HEK293T (cell line): ENCODE results near the gene ETFRF1.
A peak's percentile ranks its signal among the peaks of the same experiment; 100 is the strongest.

Experiments used
- ARNT ChIP-seq: fragments of 450-650 bp; IDR thresholded peaks from 2 replicates; pipeline ENCODE4 v1.6.1; 2017; ENCODE audit warnings: mild to moderate bottlenecking
- BHLHE40 ChIP-seq: fragments of 450-650 bp; IDR thresholded peaks from 2 replicates; pipeline ENCODE4 v1.6.1; 2016; ENCODE audit warnings: mild to moderate bottlenecking, moderate library complexity, borderline replicate concordance
- CTBP1 ChIP-seq: fragments of 450-650 bp; IDR thresholded peaks from 2 replicates; pipeline ENCODE4 v1.6.1; 2016; ENCODE audit warnings: borderline replicate concordance
- ELF4 ChIP-seq: fragments of 450-650 bp; IDR thresholded peaks from 2 replicates; pipeline ENCODE4 v1.6.1; 2017; ENCODE audit warnings: antibody characterized with exemption
- FOXK2 ChIP-seq: fragments of 450-650 bp; IDR thresholded peaks from 2 replicates; pipeline ENCODE4 v1.6.1; 2016; ENCODE audit warnings: mild to moderate bottlenecking
- FOXM1 ChIP-seq: fragments of 450-650 bp; IDR thresholded peaks from 2 replicates; pipeline ENCODE4 v1.6.1; 2017; ENCODE audit warnings: mild to moderate bottlenecking, borderline replicate concordance
- HDGF ChIP-seq: fragments of 450-650 bp; IDR thresholded peaks from 2 replicates; pipeline ENCODE4 v1.6.1; 2017; ENCODE audit warnings: antibody characterized with exemption, borderline replicate concordance
- L3MBTL2 ChIP-seq: fragments of 450-650 bp; conservative IDR thresholded peaks from 2 replicates; pipeline ENCODE4 v1.6.1; 2016; ENCODE audit warnings: mild to moderate bottlenecking
- NFRKB ChIP-seq: fragments of 450-650 bp; IDR thresholded peaks from 2 replicates; pipeline ENCODE4 v1.6.1; 2016; ENCODE audit warnings: mild to moderate bottlenecking, moderate library complexity
- SP1 ChIP-seq: fragments of 450-650 bp; IDR thresholded peaks from 2 replicates; pipeline ENCODE4 v1.6.1; 2017
- SUZ12 ChIP-seq: fragments of 450-650 bp; IDR thresholded peaks from 2 replicates; pipeline ENCODE4 v1.6.1; 2016; ENCODE audit warnings: mild to moderate bottlenecking
- ZNF384 ChIP-seq: fragments of 450-650 bp; IDR thresholded peaks from 2 replicates; pipeline ENCODE4 v1.6.1; 2016

- no peak for TF ChIP-seq CTBP1
- TF ChIP-seq ARNT = no peak
- peak; percentile 68 for TF ChIP-seq L3MBTL2
- TF ChIP-seq ZNF384 = no peak
- no peak for TF ChIP-seq NFRKB
- no peak for TF ChIP-seq SUZ12
- TF ChIP-seq BHLHE40 = no peak
- no peak for TF ChIP-seq FOXM1
- TF ChIP-seq FOXK2 = no peak
- no peak for TF ChIP-seq SP1
- TF ChIP-seq HDGF = no peak
- TF ChIP-seq ELF4 = no peak
Observed at GRCh38 chr12:25250744-25251730, 56.0 kb downstream of the ETFRF1 start, which contains the start of gene KRAS.
